K562 (cell line): ENCODE data around the gene CTDSPL. TPM values are rescaled to one million over a fixed set of nuclear protein-coding genes. Genes with fewer than 3 reads are reported as not detected.
A peak's percentile ranks its signal among the peaks of the same experiment; 100 is the strongest.

Experiments used
- ATAC-seq: fragments of 200-7000 bp; cut with Tn5 transposase; 3 replicates; pipeline ENCODE4 v1.9.1; 2020; ENCODE audit warnings: moderate library complexity
- BruUV-seq: library from RNA; stranded (reverse); fragments of 400-500 nt; replicated peaks from 2 replicates; lab custom pipeline; 2021; lab: Mats Ljungman, UMichigan
- CTCF ChIA-PET: fragments of 300-600 bp; formaldehyde crosslinking; extraction: SDS; loops from one replicate; lab custom pipeline; 2021; ENCODE audit warnings: low intra/inter-chr PET ratio; lab: Yijun Ruan, JAX
- POLR2A ChIA-PET: fragments of 300-600, 350-650 bp; sonication (Branson Sonifier 250); formaldehyde crosslinking; extraction: SDS; loops from one replicate; lab custom pipeline; 2021; ENCODE audit warnings: antibody characterized with exemption, inconsistent platforms; lab: Yijun Ruan, JAX
- DNase-seq, 4 experiments: peaks; one replicate each; pipeline versions ENCODE4 v3.0.0 to v3.0.0-alpha.2; 2011 to 2018; ENCODE audit warnings: low spot score in 3 of 4, mixed read lengths in 3 of 4; ENCODE audit errors: extremely low read depth in 1 of 4
- FAIRE-seq: peaks from 2 replicates; lab custom pipeline; 2011; peaks lifted over from hg19 to GRCh38; lab: Jason Lieb, UNC
- H2AFZ ChIP-seq: 2 replicates; pipeline ENCODE4 v1.6.0; 2011; ENCODE audit warnings: low read depth, low read length, control low read depth, inconsistent platforms
- H3K27ac ChIP-seq: fragments of 200-600 bp; 3 replicates; pipeline ENCODE4 v1.8.0; 2011; ENCODE audit warnings: low read depth, mild to moderate bottlenecking, control low read depth, inconsistent platforms, low read length, moderate library complexity, mixed read lengths; ENCODE audit errors: extremely low read depth
- H3K27me3 ChIP-seq, 2 experiments: fragments of 300-600 bp in 1 of 2; 2 replicates in 1 of 2; 3 replicates in 1 of 2; pipeline versions ENCODE4 v1.6.0 to v1.8.0; 2011; ENCODE audit warnings: inconsistent platforms in 2 of 2, low read length in 2 of 2, mild to moderate bottlenecking in 1 of 2, mixed read lengths in 1 of 2, moderate library complexity in 1 of 2; ENCODE audit not compliant: control insufficient read depth in 2 of 2, insufficient read depth in 2 of 2
- H3K36me3 ChIP-seq: fragments of 300-600 bp; 3 replicates; pipeline ENCODE4 v1.8.0; 2011; ENCODE audit warnings: mild to moderate bottlenecking, low read length, inconsistent platforms; ENCODE audit not compliant: control insufficient read depth, insufficient read depth
- H3K4me1 ChIP-seq, 2 experiments: fragments of 200-600 bp in 1 of 2; replicated peaks in 1 of 2; 2 replicates in 1 of 2; 3 replicates in 1 of 2; pipeline versions ENCODE4 v1.5.1 to v1.8.0; 2011; ENCODE audit warnings: inconsistent platforms in 2 of 2, low read length in 2 of 2, mild to moderate bottlenecking in 1 of 2, mixed read lengths in 1 of 2, moderate library complexity in 1 of 2; ENCODE audit not compliant: control insufficient read depth in 2 of 2, insufficient read depth in 2 of 2
- H3K4me2 ChIP-seq: 2 replicates; pipeline ENCODE4 v1.6.1; 2011; ENCODE audit warnings: low read length, control low read depth, inconsistent platforms, mixed read lengths; ENCODE audit not compliant: insufficient read depth
- H3K4me3 ChIP-seq: fragments of 200-600 bp; sonication (generic), shearing (Covaris generic); 2 replicates; pipeline ENCODE4 v1.5.1; 2016; ENCODE audit warnings: control low read depth, inconsistent platforms
- H3K79me2 ChIP-seq: fragments of 200-600 bp; 3 replicates; pipeline ENCODE4 v1.8.0; 2011; ENCODE audit warnings: low read length, inconsistent platforms; ENCODE audit not compliant: control insufficient read depth, insufficient read depth
- H3K9ac ChIP-seq, 2 experiments: 2 replicates each; pipeline versions ENCODE4 v1.6.0 to v1.6.1; 2011; ENCODE audit warnings: low read depth in 2 of 2, low read length in 2 of 2, control low read depth in 1 of 2, inconsistent platforms in 1 of 2, mild to moderate bottlenecking in 1 of 2, mixed read lengths in 1 of 2; ENCODE audit not compliant: insufficient read depth in 1 of 2
- H3K9me1 ChIP-seq: one replicate; pipeline ENCODE4 v1.6.0; 2011; ENCODE audit warnings: inconsistent platforms, mild to moderate bottlenecking, low read length, moderate library complexity; ENCODE audit not compliant: control insufficient read depth, insufficient read depth
- H3K9me3 ChIP-seq: replicated peaks from 2 replicates; pipeline ENCODE4 v1.5.1; 2011; ENCODE audit warnings: low read depth, low read length, inconsistent platforms; ENCODE audit not compliant: control insufficient read depth, insufficient read depth
- H4K20me1 ChIP-seq: replicated peaks from 2 replicates; pipeline ENCODE4 v1.6.1; 2011; ENCODE audit warnings: low read length, inconsistent platforms, mixed read lengths; ENCODE audit not compliant: control insufficient read depth, insufficient read depth
- MYNN ChIP-seq, 2 experiments: sonication (generic); formaldehyde crosslinking in 1 of 2; IDR thresholded peaks; 2 replicates each; pipeline versions ENCODE4 v1.5.0 to v1.6.1; 2016 to 2020; ENCODE audit warnings: antibody characterized with exemption in 1 of 2, missing genetic modification reagents in 1 of 2
- POLR2A ChIP-seq: fragments of 450-650 bp; conservative IDR thresholded peaks from 2 replicates; pipeline ENCODE4 v1.6.1; 2016
- POLR2G ChIP-seq: fragments of 200-400 bp; formaldehyde crosslinking; IDR thresholded peaks from 2 replicates; pipeline ENCODE4 v1.6.1; 2017; ENCODE audit warnings: low read depth, mild to moderate bottlenecking, antibody characterized with exemption, low read length, moderate library complexity
- RBFOX2 ChIP-seq: fragments of 200-400 bp; formaldehyde crosslinking; IDR thresholded peaks from 2 replicates; pipeline ENCODE4 v1.6.1; 2017; ENCODE audit warnings: low read depth, mild to moderate bottlenecking, low read length, moderate library complexity
- RBM22 ChIP-seq: fragments of 200-400 bp; formaldehyde crosslinking; IDR thresholded peaks from 2 replicates; pipeline ENCODE4 v1.6.1; 2018; ENCODE audit warnings: low read length, low read depth; ENCODE audit not compliant: poor library complexity, severe bottlenecking
- ZNF263 ChIP-seq: sonication (generic); formaldehyde crosslinking; IDR thresholded peaks from 2 replicates; pipeline ENCODE4 v1.8.0; 2022; ENCODE audit warnings: mild to moderate bottlenecking, missing genetic modification reagents, borderline replicate concordance
- ZNF444 ChIP-seq: fragments of 250-450 bp; sonication (Bioruptor Pico); IDR thresholded peaks from 2 replicates; pipeline ENCODE4 v1.4.0; 2020; ENCODE audit warnings: mild to moderate bottlenecking, moderate library complexity
- WGBS: fragments of 100-300 bp; shearing (Covaris generic); methylation state at CpG from one replicate; pipeline ENCODE4 v1.1.6; 2016; ENCODE audit warnings: low coverage, mixed read lengths; ENCODE audit not compliant: insufficient coverage; ENCODE audit errors: missing lambda C conversion rate; 5-methylcytosine and 5-hydroxymethylcytosine counted together
- in situ Hi-C: fragments of 300-500 bp; cut with MboI; formaldehyde crosslinking; loops from 4 replicates; pipeline ENCODE4 v1.15.0; 2018; ENCODE audit warnings: inconsistent platforms, mixed read lengths
- intact Hi-C: fragments of 100-400 bp; cut with micrococcal nuclease; formaldehyde crosslinking; loops from 2 replicates; pipeline ENCODE4 v1.14.2; 2022
- polyA plus RNA-seq, 8 experiments: library from polyadenylated mRNA; depleted of rRNA in 4 of 8; stranded (reverse) in 5 of 8; unstranded in 3 of 8; fragments of >200 nt; fragmentation: Nextera tagmentation in 2 of 8; fragmentation: Illumina TruSeq in 1 of 8; extraction: Ambion mirVana in 2 of 8; extraction: Trizol in 1 of 8; gene quantifications; 2 replicates each; pipeline versions ENCODE4 v1.2.1 to v1.2.3, GENCODE V29; 2011 to 2014; ENCODE audit warnings: inconsistent platforms in 1 of 8, missing spikeins in 1 of 8
- total RNA-seq, 7 experiments: library from RNA; depleted of rRNA in 6 of 7; stranded (reverse); fragments of >200 nt in 6 of 7; fragmentation: Illumina TruSeq in 2 of 7; extraction: Trizol in 2 of 7; gene quantifications; 2 replicates each; pipeline versions ENCODE4 v1.2.1 to v1.2.3, GENCODE V29; 2011 to 2021; ENCODE audit warnings: low replicate concordance in 1 of 7

The CTDSPL gene
- total and polyA plus RNA-seq, 9 of the 15 experiments (the other 6 are each of a cell fraction or from before 2014, with no cell fraction given): 5.1 to 19.3 (median 11.3) TPM

GRCh38 chr3:38006445-38006995, 144.8 kb downstream of the CTDSPL start:
- ATAC-seq: no peak
- TF ChIP-seq POLR2G (peak; percentile 71), ZNF444 (CRISPR knock-in tag) (no peak), MYNN (IDR thresholded peaks at IDR 0.05) (peak; percentile 38; the same call in 1 of the 2 replicates), MYNN (CRISPR knock-in tag; IDR thresholded peaks at IDR 0.05) (no peak), RBM22 (peak; percentile 77), RBFOX2 (peak; percentile 56), ZNF263 (no peak), POLR2A (peak; percentile 56)
- TF ChIP-seq, all 486 proteins: peak for 5
- DNase-seq (no peak), FAIRE-seq (no peak)
- H3K4me3 ChIP-seq: no peak overlapping the region
- H3K36me3 ChIP-seq: peaks cover 80% of the 10 kb centered on the region
- H3K9me1 ChIP-seq: peaks cover 10% of the 10 kb centered on the region
- no peaks in the 10 kb centered on the region for H3K27me3 ChIP-seq
- no TSS peak for BruUV-seq
- intact Hi-C loops: no loop called here
- CTCF ChIA-PET: interaction anchor here (0.5 to 1.4 kb wide), 2 partner anchors 31 to 383 kb away, joined by 3 read pairs; no protein-coding TSS in a partner anchor
- peak overlapping the region in 1 of 2 experiments; percentile 42; a peak in 1 of 4 replicates for H3K9ac ChIP-seq
- no peak overlapping the region for H2AFZ ChIP-seq
- H4K20me1 ChIP-seq: peaks cover 14% of the 10 kb centered on the region
- no peaks in the 10 kb centered on the region for H3K79me2 ChIP-seq
- H3K9me3 ChIP-seq: no peaks in the 10 kb centered on the region
- no peak overlapping the region for H3K4me2 ChIP-seq
- in situ Hi-C loops: no loop called here
- H3K4me1 ChIP-seq: peaks cover 6 to 56% of the 10 kb centered on the region in 2 experiments; a peak in 4 of 5 replicates
- WGBS: 94% methylated on average over 15 of the region's 16 CpGs
- H3K27ac ChIP-seq: no peak overlapping the region
- POLR2A ChIA-PET: interaction anchor here (0.6 to 1.7 kb wide), 7 partner anchors 9 to 43 kb away, joined by 3 to 6 read pairs (median 4); partner anchors contain the start of gene VILL
